ENCODE results near the gene IRAK4.

GRCh38 chr12:43723134-43723533, 35.6 kb upstream of the IRAK4 start:
- TF ChIP-seq CTCF (IDR thresholded peaks at IDR 0.05) = no peak
- TF ChIP-seq POLR2AphosphoS5 (IDR thresholded peaks at IDR 0.05) = no peak

Data from prostate gland (tissue), 2 donors.